ENCODE data around the gene TRIM42.

The TRIM42 gene

GRCh38 chr3:140710711-140711389 lies 33.0 kb downstream of the TRIM42 start:
- DNase-seq (ENCODE audit: low read depth in 2 of 2), result no peak

GRCh38 chr3:140711390-140712035 lies 33.6 kb downstream of the TRIM42 start:
- DNase-seq (ENCODE audit: low read depth in 2 of 2), result no peak

- DNase-seq (ENCODE audit: low read depth in 2 of 2), result no peak
These were observed 34.4 kb downstream of the TRIM42 start for GRCh38 chr3:140712301-140712700.

GRCh38 chr3:140715035-140715434 lies 37.2 kb downstream of the TRIM42 start:
- no peak for DNase-seq (ENCODE audit: low read depth in 2 of 2)

- DNase-seq (ENCODE audit: low read depth in 2 of 2), result no peak
These were observed 40.1 kb downstream of the TRIM42 start for GRCh38 chr3:140717921-140718320.

DNA sequence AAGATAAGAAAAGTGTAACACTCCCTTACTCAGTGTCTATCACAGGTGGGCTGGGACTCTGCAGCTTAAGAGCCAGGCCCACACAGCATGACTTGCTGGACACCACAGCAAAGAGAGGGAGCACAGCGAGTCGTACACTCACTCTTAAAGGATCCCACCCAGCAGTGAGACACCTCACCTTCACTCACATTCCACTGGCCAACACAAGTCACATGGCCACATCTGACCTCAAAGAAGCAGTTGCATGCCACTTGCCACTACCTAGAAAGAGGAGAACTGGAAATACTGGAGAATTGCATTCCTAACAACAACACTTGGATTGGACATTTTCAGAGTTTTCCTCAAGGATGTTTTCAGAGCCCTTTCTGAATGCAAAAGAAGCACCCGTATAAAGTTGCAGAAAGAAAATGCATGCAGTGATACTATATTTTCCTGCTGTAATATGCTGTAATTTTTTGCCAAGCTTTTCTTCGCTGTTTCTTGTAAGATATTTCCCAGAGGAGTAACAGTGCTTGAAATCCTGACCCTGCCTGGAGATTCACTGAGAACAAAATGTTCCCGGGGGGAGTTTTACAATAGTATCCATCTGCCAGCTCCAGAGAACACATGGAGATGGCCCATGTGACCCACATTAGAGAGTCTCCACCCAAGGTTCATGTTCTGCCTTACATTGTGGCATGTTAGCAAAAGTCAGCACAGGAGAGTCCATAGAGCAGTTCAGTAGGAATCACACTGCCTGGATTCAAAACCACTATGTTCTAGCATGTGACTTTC lies 42.2 kb downstream of the TRIM42 start:
- no peak for DNase-seq (ENCODE audit: low read depth in 2 of 2)

DNA sequence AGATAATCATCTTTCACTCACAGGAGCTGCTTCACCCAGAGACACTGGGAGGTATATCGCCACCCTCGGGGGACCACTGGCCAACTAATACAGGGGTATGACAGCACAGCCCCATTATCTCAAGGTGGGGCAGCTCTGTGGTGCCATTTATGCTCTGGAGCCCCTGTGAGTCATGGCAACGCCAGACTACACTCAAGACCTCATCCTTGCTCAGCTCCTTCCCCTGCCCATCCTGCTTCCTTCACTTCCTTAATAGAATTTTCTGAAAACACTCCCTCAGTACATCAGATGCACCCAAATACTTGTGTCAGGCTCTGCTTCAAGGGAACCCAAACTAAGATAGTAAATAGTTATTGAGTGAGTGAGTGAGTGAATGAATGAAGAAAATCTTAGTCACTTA lies 45.7 kb downstream of the TRIM42 start:
- no peak for DNase-seq (ENCODE audit: low read depth in 2 of 2)

DNA sequence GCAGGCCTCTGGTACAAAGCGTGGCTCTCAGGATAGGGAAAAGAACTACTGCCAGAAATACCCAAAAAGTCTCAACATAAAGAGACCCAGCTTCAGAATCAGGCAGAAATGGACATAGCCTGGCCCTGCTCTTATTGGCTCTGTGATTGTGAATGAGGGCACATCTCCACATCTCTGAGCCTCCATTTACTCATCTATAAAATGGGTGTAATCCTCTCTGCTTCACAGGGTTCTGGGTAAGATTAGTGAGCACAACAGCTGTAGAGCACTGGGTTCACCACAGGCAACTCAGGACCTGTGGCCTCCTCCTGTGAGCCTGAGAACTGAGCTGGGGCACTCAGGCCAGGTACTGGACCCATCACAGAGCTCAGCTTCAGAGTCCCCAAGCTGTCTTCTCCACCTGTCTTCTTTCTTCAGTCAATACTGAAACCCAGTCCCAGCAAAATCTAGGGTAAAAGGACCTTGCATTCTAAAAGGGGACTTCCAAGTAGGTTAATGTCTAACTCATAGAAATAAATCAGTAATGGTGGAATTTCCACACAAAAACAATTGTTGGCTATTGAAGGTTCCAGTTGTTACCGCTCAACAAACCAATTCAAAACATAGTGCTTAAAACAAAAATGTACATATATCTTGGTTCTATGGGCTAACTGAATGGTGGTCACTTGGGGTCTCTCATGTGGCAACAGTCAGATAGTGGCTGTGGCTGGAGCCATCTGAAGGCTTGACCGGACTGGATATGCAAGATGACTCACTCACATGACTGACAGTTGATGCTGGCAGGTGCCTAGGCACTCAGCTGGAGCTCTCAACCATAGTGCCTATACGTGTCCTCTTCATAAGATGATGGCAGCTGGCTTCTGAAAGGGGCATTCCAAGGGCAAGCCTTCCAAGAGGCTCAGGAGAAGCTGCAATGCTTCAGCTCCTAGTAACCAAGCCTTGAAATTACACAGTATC lies 47.3 kb downstream of the TRIM42 start:
- DNase-seq (ENCODE audit: low read depth in 2 of 2), result no peak

- no peak for DNase-seq (ENCODE audit: low read depth in 2 of 2)
These were observed 48.2 kb downstream of the TRIM42 start for GRCh38 chr3:140726066-140726465.

GRCh38 chr3:140727886-140728285 lies 50.0 kb downstream of the TRIM42 start:
- no peak for DNase-seq (ENCODE audit: low read depth in 2 of 2)

DNA sequence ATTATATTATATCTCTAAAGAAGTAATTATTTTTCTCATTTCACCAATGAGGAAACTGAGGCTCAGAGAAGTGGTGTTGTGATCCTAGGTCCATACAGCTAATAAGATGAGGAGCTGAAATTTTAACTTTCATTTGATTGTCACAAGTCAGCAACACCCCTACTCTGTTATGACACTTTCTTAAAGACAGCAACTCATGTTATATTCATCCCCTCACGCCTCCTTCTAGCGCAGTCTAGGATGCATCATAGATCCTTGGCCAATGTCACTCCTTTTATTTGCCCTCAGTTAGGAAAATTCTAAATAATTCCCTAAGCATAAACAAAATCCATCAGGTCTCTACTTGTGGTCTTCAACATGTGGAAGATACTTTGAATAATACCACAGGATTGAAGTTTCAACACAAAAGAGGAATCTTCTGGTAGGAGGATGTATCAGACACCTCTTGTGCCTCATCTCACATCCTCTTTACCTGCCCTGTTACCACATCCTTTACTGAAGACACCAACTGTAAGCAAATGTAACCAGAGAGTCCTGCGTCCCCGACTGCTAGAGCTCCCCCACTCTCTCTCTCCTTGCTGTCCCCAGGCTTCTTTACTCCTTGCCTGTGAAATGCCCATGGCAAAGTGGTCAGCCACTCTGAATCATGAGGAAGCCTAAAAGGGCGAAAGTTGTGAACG lies 53.7 kb downstream of the TRIM42 start:
- DNase-seq (ENCODE audit: low read depth in 2 of 2), result no peak

- DNase-seq (ENCODE audit: low read depth in 2 of 2), result no peak
These were observed 55.8 kb downstream of the TRIM42 start for GRCh38 chr3:140733623-140734022.

DNA sequence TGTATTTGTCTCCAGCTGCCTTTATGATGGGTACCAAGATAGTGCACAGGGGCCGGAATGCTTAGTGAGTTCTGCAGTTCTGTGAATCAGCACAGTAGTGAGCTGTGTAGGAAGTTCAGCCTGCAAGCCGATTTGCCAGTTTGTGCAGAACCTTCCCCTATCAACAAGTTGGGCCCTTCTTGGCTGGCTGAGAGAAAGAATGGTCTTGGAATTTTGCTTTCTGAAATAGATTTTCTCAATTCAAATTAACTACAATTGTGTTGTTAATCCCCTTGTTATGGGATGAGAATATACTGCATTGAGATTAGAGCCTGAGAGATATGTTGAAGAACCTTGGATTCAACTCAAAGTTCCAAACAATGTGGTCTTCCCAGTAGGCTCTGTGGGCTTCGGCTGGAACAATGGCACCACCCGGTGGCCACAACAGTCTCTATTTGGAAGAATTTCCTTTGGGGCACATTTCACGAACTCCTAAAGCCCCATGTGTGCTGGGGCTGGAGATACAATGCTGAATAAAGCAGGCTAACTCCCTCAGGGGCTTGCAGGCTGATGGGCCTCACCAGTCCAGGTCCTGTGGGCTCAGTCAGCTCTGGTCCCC lies 59.1 kb downstream of the TRIM42 start:
- peak in 1 of 2 donors; percentile 2 for DNase-seq (ENCODE audit: low read depth in 2 of 2)

DNA sequence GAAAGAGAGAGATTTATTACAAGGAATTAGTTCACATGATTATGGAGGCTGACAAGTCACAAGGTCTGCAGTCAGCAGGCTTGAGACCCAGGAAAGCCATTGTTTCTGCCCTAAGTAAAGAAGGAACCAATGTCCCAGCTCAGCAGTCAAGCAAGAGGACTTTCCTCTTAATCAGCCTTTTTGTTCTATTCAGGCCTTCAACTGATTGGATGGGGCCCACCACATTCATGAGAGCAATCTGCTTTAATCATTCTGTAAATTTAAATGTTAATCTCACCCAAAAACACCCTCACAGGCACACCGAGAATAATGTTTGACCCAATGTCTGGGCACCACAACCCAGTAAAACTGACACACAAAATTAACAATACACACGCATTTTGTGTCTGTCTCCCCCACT lies 64.3 kb downstream of the TRIM42 start:
- no peak for DNase-seq (ENCODE audit: low read depth in 2 of 2)

- no peak for DNase-seq (ENCODE audit: low read depth in 2 of 2)
These were observed 70.3 kb downstream of the TRIM42 start for GRCh38 chr3:140748171-140748570.

- no peak for DNase-seq (ENCODE audit: low read depth in 2 of 2)
These were observed 71.0 kb downstream of the TRIM42 start for GRCh38 chr3:140748903-140749302.

Data from stimulated activated CD4-positive, alpha-beta T cell treated with anti-CD3 and anti-CD28 coated beads, Interleukin-15, amount 100 ng/mL, for 48 hours (primary cell).